Prostate gland (tissue), 2 donors: Measurements from ENCODE around the gene UBD. TPM values are rescaled to one million over a fixed set of nuclear protein-coding genes. Genes with fewer than 3 reads are reported as not detected.

ENCODE experiments used
- DNase-seq: peaks from one replicate; pipeline ENCODE4 v3.0.0-alpha.2; 2019; ENCODE audit warnings: low spot score
- H3K27ac ChIP-seq, 2 donors: fragments of 200-600 bp; sonication (generic); 2 replicates each; pipeline ENCODE4 v1.5.1; 2017 to 2019
- H3K27me3 ChIP-seq: fragments of 200-600 bp; sonication (generic); replicated peaks from 2 replicates; pipeline ENCODE4 v1.5.1; 2019; ENCODE audit not compliant: insufficient read depth
- H3K36me3 ChIP-seq, 2 donors: fragments of 200-600 bp; sonication (generic); 1 replicate in 1 of 2; 2 replicates in 1 of 2; pipeline versions ENCODE4 v1.5.1 to v1.8.1; 2017 to 2019
- H3K4me1 ChIP-seq: fragments of 200-600 bp; sonication (generic); replicated peaks from 2 replicates; pipeline ENCODE4 v1.5.1; 2019
- H3K4me3 ChIP-seq, 2 donors: fragments of 200-600 bp; sonication (generic); 2 replicates each; pipeline ENCODE4 v1.5.1; 2017 to 2019
- H3K9me3 ChIP-seq: fragments of 200-600 bp; sonication (generic); 2 replicates; pipeline ENCODE4 v1.5.1; 2017
- POLR2A ChIP-seq: fragments of 450-650 bp; IDR thresholded peaks from one replicate; pipeline ENCODE4 v1.6.1; 2016; ENCODE audit warnings: antibody characterized with exemption, mild to moderate bottlenecking
- POLR2AphosphoS5 ChIP-seq: sonication (generic); formaldehyde crosslinking; IDR thresholded peaks from one replicate; pipeline ENCODE4 v1.6.1; 2017; ENCODE audit warnings: antibody characterized with exemption
- WGBS: methylation state at CpG from one replicate; pipeline ENCODE4 v1.1.5; 2018; 5-methylcytosine and 5-hydroxymethylcytosine counted together
- intact Hi-C: fragments of 100-400 bp; cut with DNase I; formaldehyde crosslinking; loops from one replicate; pipeline ENCODE4 v1.14.2; 2022
- total RNA-seq, 2 donors: library from RNA; depleted of rRNA; stranded (reverse); fragments of >200 nt; gene quantifications; one replicate each; pipeline ENCODE4 v1.1.0, GENCODE V29; 2016
- TF ChIP-seq, protein P1 (sequence below), 4 experiments: fragments of 200-600 bp in 2 of 4; fragments of 450-650 bp in 2 of 4; sonication (generic) in 2 of 4; IDR thresholded peaks; 1 replicate in 3 of 4; 2 replicates in 1 of 4; pipeline ENCODE4 v1.5.1; 2016 to 2019; ENCODE audit warnings: antibody characterized with exemption in 4 of 4, mild to moderate bottlenecking in 2 of 4, moderate library complexity in 2 of 4

The UBD gene
- total RNA-seq, 2 donors from 2014 or later, result 2.0 to 11.3 TPM

GRCh38 chr6:29558439-29559079 is 973 bp downstream of the UBD start:
- H3K27ac ChIP-seq, result no peak overlapping the region
- 94% methylated on average over 22 of the region's 22 CpGs for WGBS
- H3K9me3 ChIP-seq, result no peaks in the 10 kb centered on the region
- DNase-seq, result no peak
- no peaks in the 10 kb centered on the region for H3K36me3 ChIP-seq
- intact Hi-C loops, result no loop called here
- peaks cover 2% of the 10 kb centered on the region for H3K27me3 ChIP-seq
- H3K4me3 ChIP-seq, result no peak overlapping the region
- TF ChIP-seq, protein P1, sequence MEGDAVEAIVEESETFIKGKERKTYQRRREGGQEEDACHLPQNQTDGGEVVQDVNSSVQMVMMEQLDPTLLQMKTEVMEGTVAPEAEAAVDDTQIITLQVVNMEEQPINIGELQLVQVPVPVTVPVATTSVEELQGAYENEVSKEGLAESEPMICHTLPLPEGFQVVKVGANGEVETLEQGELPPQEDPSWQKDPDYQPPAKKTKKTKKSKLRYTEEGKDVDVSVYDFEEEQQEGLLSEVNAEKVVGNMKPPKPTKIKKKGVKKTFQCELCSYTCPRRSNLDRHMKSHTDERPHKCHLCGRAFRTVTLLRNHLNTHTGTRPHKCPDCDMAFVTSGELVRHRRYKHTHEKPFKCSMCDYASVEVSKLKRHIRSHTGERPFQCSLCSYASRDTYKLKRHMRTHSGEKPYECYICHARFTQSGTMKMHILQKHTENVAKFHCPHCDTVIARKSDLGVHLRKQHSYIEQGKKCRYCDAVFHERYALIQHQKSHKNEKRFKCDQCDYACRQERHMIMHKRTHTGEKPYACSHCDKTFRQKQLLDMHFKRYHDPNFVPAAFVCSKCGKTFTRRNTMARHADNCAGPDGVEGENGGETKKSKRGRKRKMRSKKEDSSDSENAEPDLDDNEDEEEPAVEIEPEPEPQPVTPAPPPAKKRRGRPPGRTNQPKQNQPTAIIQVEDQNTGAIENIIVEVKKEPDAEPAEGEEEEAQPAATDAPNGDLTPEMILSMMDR (IDR thresholded peaks at IDR 0.05), result no peak
- TF ChIP-seq POLR2AphosphoS5 (no peak), POLR2A (no peak)
- no peaks in the 10 kb centered on the region for H3K4me1 ChIP-seq

GRCh38 chr6:29557320-29557719 is 2.2 kb downstream of the UBD start:
- intact Hi-C loops, result no loop called here
- H3K27me3 ChIP-seq, result peaks cover 2% of the 10 kb centered on the region
- TF ChIP-seq, protein P1 (IDR thresholded peaks at IDR 0.05), result no peak
- TF ChIP-seq POLR2A (no peak), POLR2AphosphoS5 (no peak)
- H3K4me3 ChIP-seq, result no peak overlapping the region
- H3K9me3 ChIP-seq, result no peaks in the 10 kb centered on the region
- DNase-seq, result no peak
- no peak overlapping the region for H3K27ac ChIP-seq
- peaks cover 8% of the 10 kb centered on the region for H3K4me1 ChIP-seq
- H3K36me3 ChIP-seq, result no peaks in the 10 kb centered on the region

DNA sequence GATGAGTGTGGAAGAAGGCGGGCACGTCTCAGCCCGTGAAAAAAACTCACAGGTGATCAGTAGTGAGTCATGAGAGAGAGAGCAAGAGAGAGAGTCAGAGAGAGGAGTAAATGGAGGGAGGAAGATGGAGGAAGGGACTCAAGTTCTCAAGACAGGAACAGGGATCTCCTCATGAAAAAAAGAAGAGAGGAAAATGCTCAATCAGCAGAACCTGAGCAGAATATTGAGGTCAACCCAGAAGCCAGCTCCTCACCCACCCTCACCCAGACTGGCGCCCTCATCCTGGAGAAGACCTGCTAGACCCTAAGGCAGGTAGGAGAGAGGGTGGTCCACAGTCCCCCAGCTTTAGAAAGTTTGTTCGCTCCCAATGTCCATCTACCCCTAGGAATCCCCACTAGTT is 4.8 kb downstream of the UBD start:
- WGBS, result 78% methylated on average over 5 of the region's 5 CpGs
- intact Hi-C loops, result no loop called here
- Histone ChIP-seq H3K4me3 (no peak overlapping the region), H3K9me3 (no peaks in the 10 kb centered on the region), H3K4me1 (peaks cover 8% of the 10 kb centered on the region), H3K27ac (no peak overlapping the region), H3K27me3 (peaks cover 2% of the 10 kb centered on the region), H3K36me3 (no peaks in the 10 kb centered on the region)
- DNase-seq, result no peak
- TF ChIP-seq, protein P1 (IDR thresholded peaks at IDR 0.05), result no peak
- TF ChIP-seq POLR2A (no peak), POLR2AphosphoS5 (no peak)

DNA sequence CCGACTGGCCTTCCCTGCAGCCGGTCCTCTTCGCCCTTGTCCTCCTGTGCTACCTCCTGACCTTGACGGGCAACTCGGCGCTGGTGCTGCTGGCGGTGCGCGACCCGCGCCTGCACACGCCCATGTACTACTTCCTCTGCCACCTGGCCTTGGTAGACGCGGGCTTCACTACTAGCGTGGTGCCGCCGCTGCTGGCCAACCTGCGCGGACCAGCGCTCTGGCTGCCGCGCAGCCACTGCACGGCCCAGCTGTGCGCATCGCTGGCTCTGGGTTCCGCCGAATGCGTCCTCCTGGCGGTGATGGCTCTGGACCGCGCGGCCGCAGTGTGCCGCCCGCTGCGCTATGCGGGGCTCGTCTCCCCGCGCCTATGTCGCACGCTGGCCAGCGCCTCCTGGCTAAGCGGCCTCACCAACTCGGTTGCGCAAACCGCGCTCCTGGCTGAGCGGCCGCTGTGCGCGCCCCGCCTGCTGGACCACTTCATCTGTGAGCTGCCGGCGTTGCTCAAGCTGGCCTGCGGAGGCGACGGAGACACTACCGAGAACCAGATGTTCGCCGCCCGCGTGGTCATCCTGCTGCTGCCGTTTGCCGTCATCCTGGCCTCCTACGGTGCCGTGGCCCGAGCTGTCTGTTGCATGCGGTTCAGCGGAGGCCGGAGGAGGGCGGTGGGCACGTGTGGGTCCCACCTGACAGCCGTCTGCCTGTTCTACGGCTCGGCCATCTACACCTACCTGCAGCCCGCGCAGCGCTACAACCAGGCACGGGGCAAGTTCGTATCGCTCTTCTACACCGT is 6.1 kb downstream of the UBD start:
- H3K4me1 ChIP-seq, result peaks cover 8% of the 10 kb centered on the region
- H3K9me3 ChIP-seq, result no peaks in the 10 kb centered on the region
- intact Hi-C loops, result no loop called here
- 3% methylated on average over 60 of the region's 83 CpGs for WGBS
- no peak overlapping the region for H3K27ac ChIP-seq
- H3K27me3 ChIP-seq, result peaks cover 2% of the 10 kb centered on the region
- peak overlapping the region; percentile 3 to 14 for H3K4me3 ChIP-seq
- TF ChIP-seq POLR2A, result no peak
- TF ChIP-seq, protein P1 (IDR thresholded peaks at IDR 0.05), result peak in 1 of 4 experiments; percentile 5
- H3K36me3 ChIP-seq, result no peaks in the 10 kb centered on the region
- peak; percentile 11 for DNase-seq
